NK-92 (cell line): ENCODE data around the gene MIGA1.
"Not testable (repeated sequence)": the region's sequence is repeated elsewhere in the genome, so short reads cannot be mapped to it uniquely, and the experiment has no call there.

Source experiments
- DNase-seq: peaks from one replicate; lab custom pipeline; 2025; ENCODE audit not compliant: unreplicated experiment; lab: John Stamatoyannopoulos, UW

The MIGA1 gene

DNA sequence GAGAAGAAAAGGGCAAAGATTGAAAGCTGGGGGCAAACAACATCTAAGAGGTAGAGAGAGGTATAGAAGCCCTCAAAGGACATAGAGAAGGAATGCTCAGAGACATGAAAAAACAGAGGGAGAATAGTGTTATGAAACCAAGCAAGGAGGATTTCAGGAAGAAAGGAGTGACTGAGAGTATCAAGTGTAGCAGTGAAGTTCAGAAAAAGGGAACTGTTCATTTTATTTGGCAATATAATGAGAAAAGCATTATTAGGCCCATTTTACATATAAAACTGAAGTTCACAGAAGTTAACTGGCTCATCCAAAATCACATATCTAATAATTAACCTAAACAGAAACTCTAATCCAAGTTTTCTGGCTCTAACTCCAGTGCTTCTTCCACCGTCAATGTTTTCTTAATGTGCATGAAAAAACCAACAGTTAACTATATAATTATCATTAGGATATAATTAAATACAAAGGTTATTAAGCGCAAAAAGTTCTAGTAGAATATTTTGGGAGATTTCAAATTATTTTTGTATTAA is 126.6 kb downstream of the MIGA1 start:
- no peak for DNase-seq

DNA sequence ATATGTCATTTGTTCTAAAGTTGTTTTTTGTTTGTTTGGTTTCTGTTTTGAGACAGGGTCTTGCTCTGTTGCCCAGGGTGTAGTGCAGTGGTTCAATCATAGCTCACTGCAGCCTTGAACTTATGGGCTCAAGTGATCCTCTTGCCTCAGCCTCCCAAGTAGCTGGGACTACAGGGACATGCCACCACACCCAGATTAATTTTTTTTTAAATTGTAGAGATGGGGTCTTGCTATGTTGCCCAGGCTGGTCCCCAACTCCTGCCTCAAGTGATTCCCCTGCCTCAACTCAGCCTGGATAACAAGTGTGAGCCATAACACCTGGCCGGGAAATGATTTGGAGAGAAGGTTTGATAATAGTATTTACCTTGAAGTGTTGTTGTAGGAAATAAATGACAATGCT is 127.2 kb downstream of the MIGA1 start:
- no peak for DNase-seq

DNA sequence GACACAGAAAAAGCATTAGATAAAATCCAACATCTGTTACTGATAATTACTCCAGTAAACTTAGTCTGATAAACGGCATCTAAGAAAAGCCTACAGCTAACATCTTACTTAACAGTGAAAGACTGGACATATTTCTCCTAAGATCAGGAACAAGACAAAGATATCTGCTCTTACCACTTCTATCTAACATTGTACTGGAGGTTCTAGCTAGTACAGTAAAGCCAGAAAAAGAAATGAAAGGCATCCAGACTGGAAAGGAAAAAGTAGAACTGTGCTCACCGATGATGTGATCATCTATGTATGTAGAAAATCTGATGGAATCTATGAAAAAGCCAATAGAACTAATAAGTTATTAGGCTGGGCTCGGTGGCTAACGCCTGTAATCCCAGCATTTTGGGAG is 130.7 kb downstream of the MIGA1 start:
- no peak for DNase-seq

DNA sequence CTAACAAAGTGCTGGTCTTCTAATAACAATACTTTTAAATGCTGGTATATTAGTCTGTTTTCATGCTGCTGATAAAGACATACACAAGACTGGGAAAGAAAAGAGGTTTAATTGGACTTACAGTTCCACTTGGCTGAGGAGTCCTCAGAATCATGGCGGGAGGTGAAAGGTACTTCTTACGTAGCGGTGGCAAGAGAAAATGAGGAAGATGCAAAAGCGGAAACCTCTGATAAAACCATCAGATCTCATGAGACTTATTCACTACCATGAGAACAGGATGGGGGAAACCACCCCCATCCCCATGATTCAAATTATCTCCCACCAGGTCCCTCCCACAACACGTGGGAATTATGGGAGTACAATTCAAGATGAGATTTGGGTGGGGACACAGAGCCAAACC is 139.5 kb downstream of the MIGA1 start:
- DNase-seq = not testable (repeated sequence)

DNA sequence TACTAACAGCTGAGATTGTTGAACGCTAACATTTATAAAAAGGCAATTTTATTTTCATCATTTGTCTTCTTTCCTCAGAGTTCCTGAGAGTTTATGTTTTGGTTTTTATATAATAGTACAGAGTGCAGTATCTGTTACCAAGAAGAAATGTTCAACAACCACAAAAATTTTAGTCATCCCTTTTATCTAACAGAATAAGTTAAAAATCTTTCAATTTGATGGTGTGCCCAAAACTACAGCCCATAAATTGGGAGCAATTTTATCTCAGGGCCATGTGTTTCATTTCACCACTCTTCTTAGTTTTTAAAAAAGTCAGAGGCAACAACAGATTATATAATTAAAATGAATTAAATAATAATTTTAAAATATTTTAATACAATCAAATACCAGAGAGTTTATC is 146.1 kb downstream of the MIGA1 start:
- no peak for DNase-seq

DNA sequence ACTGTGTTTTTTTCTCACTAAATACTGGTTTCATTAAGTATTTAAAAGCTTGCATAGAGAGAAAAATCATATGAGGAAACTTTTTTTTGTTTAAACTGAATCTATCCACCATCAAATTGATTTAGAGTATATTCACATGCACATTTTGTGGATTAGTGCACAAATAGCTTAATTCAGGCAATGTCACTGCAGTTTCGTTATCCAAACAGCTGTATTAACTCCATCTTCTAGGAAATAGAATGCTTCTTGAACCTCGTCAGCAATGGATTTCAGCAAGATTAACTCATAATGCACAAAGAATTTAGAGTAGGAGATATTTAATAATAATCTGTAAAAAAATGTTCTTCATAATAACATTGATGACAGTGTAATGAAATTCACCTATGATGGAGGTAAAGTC is 146.5 kb downstream of the MIGA1 start:
- DNase-seq = no peak

DNA sequence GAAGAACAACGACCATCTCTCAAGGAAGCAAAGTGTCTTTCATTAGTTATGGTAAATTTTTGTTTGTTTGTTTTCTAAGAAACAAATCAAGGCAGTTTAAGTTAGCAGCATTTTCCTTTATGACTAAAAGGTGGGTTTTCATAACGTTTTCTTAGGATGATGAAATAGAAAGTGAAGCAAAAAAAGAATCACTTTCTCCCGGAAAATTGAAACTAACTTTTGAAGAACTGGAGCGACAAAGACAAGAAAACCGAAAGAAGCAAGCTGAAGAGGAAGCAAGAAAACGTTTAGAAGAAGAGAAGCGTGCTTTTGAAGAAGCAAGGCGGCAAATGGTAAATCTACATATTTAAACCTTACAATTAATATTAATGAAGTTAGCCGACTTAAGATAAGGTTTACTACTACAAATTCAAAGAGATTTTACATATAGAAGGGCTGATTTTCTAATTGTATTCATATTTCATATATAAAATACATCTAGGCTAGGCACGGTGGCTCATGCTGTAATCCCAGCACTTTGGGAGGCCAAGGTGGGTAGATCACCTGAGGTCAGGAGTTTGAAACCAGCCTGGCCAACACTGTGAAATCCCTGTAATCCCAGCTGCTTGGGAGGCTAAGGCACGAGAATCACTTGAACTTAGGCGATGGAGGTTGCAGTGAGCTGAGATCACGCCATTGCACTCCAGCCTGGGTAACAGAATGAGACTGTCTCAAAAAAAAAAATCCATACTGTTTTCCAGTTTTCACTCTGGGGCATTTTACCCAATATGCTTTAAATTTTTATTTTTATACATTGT is 147.3 kb downstream of the MIGA1 start:
- DNase-seq = no peak

DNA sequence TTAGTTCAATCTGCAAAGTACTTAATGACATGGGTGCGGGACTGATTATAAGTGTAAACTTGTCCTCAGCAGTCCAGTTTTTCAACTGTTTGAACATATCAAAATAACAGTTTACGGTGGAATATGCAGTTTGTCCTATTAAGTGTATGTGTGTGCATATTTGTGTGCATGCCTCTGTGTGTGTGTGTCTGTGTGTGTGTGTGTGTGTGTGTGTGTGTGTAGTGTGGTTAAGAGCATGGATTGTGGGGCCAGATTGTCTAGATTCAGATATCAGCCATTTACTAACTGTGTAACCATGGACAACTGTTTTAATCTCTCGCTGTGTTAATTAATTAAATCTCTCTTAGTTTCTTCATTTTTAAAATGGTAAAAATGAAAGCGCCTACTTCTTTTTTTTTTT is 148.0 kb downstream of the MIGA1 start:
- no peak for DNase-seq
